ENCODE data around the gene COX20.

DNA sequence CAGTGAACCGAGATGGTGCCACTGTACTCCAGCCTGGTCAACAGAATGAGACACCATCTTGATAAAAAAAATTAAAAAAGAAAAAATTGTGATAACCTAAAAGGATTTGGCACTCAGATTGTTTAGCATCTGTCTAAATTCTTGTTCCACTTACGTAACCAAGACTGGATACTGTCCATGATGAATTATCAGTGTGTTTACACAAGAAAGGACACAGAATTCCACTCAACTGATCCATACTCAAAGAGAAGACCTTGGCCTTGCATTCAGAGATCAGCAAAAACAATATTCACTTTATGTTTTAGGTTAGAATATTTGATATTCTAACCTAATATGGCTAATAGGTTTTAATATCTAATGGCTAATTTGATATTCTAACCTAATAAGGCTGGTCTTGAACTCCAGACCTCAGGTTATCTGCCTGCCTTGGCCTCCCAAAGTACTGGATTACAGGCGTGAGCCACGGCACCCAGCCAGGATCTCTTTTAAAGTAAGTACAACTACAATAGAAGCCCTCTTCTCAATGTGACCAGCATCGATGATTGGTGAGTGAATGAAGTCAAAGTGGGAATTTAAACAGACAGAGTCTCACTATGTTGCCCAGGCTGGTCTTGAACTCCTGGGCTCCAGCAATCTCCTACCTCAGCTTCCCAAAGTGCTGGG, 43.1 kb upstream of the COX20 start:
- TF ChIP-seq TAF1 (IDR thresholded peaks at IDR 0.05; ENCODE audit: low read depth) (no peak), USF1 (IDR thresholded peaks at IDR 0.05) (no peak), TEAD4 (IDR thresholded peaks at IDR 0.05) (no peak), CEBPB (IDR thresholded peaks at IDR 0.05) (no peak), EP300 (IDR thresholded peaks at IDR 0.05; ENCODE audit: borderline replicate concordance) (no peak)
- TF ChIP-seq, protein P1, sequence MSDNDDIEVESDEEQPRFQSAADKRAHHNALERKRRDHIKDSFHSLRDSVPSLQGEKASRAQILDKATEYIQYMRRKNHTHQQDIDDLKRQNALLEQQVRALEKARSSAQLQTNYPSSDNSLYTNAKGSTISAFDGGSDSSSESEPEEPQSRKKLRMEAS (IDR thresholded peaks at IDR 0.05) = no peak
